GM19324 (cell line): ENCODE results near the gene TMUB1.
A peak's percentile ranks its signal among the peaks of the same experiment; 100 is the strongest.

Experiments
- ATAC-seq: cut with Tn5 transposase; IDR thresholded peaks from one replicate; pipeline ENCODE4 v1.9.1; 2021; ENCODE audit warnings: mild to moderate bottlenecking, moderate library complexity; ENCODE audit not compliant: unreplicated experiment, low FRiP score

TMUB1 gene

DNA sequence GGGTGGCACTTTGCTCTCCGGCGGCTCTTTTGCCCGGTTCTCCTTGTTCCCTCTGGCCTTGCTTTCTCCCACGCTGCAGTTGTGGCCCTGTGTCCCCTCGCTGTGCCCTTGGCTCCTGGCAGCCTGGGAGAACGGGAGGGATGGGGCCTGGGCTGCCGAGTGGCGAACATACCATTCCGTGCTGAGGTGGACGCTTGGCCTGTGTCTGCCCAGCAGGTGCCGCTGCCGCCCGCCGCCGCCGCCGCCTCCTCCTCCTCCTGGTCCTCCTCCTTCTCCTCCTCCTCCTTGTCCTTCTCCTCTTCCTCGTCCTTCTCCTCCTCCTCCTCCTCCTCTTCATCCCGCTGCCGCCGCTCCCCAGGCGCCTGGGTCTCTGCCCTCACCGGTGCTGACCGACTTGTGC, 39.0 kb upstream of the TMUB1 start:
- ATAC-seq, result no peak

DNA sequence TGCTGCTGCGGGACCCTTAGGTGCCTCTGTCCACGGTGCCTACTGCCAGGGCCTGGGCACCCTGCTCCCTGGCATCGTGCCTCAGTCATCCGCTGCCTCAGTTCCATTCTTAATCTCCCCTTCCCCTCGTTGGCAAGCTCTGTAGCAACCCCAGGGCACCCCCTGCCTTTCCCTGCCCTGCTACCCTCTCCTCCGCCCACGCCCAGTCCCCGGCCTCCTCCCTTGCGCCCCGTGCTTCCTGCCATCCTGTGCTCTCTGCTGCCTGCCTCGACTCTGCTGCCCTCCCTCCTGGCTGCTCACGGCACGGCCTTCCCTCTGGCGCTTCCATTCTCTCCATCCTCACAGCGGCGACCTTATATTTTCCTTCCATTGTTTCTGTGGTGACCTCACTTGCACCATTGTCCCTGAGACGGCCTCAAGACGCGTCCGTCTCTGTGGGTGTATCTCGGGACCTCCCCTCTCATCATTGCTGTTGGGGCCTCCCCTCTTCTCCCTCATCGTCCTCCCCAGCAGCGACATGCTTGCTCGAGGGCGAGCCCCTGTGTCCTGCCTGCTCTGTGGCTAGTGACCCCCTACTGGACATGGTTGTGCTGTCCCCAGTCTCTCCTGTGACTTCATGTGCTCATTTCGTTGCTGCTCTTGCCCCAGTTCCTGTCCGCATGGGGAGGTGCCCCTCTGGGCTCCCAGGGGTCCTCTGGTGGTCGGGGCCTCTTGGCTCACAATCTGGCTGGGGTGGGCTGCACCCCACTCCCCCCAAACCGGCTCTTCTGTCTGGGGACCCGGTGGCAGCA, 38.3 kb upstream of the TMUB1 start:
- ATAC-seq, result no peak

DNA sequence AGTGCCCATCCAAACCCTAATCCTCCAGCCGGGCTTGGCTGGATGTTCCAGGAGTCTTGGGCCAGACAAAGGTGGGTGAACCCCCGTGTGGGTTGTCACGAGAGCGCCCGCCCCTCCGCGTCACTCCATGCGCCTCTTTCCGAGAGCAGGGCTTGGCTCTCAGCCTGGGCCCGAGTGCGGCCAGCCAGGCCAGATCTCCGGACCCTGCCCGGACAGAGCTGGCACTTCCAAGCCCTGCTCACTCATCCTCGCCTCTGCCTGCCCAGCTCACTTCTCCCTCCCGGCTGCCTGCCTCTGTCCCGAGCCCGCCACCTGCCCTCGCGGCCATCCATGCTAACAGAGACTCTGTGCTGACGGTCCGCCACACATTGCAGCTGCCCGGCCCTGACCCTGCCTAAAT, 37.6 kb upstream of the TMUB1 start:
- no peak for ATAC-seq

DNA sequence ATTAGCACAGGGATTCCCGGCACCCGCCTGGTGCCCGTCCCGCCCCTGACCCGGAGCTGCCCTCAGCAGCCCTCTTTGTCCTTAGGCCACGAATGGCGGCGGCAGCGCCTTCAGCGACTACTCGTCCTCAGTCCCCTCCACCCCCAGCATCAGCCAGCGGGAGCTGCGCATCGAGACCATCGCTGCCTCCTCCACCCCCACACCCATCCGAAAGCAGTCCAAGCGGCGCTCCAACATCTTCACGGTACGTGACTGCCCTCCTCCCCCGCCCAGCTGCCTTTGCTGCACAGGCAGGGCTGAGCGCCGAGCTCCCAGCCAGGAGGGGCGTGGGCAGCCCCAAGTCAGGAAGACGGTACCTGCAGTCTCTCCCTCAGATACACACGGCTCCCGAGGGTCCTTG, 36.6 kb upstream of the TMUB1 start:
- ATAC-seq, result no peak

DNA sequence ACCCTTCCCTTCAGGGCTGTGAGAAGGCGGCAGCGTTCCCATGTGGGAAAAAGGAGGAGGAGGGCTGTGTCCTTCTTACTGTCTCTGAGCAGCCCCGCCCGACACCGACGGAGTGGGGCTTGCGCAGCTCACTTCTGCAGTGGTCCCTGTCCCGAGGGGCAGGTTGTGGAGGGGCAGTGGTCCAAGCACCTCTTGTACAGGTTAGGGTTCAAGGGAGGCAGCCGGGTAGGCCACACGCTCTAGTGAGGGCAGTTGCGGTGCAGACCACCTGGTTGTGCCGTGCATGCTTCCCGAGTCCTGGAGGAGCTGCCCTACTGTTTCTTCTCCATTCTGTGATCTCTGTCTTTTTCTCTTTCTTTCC, 35.7 kb upstream of the TMUB1 start:
- no peak for ATAC-seq

DNA sequence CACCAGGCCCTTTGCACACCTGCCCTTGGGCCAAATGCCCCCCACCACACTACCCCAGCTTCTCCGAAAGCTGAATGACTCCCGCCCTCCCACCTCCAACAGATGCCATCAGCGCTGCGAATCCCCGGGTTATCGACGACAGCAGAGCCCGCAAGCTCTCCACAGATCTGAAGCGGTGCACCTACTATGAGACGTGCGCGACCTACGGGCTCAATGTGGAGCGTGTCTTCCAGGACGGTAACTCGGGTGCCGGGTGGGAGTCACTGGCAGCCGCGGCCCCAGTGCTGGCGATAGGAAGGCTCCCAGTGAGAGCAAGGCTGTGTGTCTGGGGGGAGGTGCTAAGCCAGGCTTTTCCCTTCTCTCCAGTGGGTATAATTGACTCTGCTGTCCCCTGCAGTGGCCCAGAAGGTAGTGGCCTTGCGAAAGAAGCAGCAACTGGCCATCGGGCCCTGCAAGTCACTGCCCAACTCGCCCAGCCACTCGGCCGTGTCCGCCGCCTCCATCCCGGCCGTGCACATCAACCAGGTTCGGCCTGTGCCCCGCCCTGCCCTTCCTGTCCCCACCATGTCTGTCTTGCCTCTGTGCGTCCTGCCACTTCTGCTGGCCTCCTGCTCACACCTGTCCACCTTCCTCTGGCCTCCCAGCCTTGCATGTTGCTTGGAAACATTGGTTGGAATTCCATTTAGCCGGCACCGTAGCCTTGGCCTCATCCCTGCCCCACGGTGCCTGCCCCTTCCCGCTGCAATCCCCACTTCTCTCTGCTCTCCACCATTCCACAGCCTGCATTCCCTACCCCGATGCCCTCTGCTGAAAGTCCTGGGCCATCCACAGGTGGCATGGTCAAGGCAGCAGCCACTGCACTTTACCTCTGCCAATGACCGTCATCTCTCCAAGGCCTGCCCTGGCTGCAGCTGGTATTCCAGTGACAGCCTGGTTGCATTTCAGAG, 35.1 kb upstream of the TMUB1 start:
- no peak for ATAC-seq

DNA sequence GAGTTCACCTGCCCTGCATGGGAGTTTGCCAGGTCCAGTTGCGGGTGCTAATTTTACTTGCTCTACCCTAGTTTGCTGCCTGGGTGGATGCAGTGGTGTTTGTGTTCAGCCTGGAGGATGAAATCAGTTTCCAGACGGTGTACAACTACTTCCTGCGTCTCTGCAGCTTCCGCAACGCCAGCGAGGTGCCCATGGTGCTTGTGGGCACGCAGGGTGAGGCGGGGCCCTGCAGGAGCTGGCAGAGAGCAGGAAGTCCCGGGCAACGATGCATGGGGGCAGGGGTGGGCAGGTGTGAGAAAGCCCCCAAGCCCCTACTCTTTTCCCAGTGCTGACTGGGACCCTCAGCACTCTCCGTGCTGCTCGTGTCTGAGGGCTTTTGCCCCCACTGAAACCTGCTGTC, 34.3 kb upstream of the TMUB1 start:
- no peak for ATAC-seq

DNA sequence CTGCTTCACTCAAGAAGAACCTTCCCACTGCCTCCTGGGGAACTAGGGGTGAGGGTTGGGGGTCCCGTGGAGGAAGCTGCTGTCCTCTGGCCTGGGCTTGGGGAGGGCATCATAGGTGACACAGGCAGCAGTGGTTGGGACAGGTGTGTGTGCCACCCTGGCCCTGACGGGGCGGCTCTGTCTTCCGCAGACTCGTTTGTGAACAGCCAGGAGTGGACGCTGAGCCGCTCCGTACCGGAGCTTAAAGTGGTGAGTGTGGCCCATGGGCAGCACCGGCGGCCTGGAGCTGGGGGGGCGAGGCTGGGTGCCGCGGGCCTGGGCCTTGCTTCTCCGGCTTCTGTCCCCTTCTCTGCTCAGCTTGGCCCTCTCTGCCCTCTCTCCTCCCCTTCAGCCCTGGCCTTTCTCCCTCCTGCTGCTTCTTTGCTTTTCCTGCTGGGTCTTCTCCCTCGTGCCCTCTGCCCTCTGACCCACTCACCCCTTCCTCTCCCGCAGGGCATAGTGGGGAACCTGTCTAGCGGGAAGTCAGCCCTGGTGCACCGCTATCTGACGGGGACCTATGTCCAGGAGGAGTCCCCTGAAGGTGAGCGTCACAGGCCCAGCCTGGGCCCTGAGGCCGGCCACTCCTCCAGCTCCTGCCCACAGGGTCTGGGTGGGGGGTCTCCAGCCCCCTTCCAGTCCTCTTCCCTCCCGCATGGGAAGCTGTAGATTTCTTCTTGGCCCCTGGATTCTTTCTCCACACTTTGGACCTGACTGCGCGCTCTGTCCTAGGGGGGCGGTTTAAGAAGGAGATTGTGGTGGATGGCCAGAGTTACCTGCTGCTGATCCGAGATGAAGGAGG, 33.5 kb upstream of the TMUB1 start:
- ATAC-seq, result no peak

DNA sequence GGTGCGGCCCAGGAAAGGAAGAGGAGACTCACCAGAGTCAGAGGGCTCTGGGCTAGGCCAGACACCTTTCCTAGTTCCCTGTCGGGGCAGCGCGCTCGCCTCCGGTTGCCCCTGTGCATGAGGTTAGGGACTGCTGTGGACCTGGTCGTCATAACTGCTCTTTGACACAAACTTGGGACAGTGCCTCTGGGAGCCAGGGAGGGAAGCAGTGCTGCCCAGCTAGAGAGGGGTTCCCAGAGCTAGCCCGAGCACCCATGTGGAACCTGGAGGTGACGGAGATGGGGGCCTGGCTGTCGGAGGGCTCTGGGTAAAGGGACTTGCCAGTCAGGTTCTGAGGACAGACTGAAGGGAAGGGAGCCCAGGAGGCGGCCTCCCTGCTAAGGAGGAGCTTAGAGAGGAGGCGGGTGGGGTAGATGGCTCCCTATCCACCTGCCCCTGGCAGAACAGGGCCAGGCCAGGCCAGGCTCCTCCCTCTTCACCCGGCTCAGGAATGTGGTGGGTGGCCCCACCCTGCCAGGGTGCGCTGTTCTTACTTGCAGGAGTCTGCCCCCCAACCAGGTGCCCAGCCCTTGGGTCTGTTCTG, 32.6 kb upstream of the TMUB1 start:
- no peak for ATAC-seq

DNA sequence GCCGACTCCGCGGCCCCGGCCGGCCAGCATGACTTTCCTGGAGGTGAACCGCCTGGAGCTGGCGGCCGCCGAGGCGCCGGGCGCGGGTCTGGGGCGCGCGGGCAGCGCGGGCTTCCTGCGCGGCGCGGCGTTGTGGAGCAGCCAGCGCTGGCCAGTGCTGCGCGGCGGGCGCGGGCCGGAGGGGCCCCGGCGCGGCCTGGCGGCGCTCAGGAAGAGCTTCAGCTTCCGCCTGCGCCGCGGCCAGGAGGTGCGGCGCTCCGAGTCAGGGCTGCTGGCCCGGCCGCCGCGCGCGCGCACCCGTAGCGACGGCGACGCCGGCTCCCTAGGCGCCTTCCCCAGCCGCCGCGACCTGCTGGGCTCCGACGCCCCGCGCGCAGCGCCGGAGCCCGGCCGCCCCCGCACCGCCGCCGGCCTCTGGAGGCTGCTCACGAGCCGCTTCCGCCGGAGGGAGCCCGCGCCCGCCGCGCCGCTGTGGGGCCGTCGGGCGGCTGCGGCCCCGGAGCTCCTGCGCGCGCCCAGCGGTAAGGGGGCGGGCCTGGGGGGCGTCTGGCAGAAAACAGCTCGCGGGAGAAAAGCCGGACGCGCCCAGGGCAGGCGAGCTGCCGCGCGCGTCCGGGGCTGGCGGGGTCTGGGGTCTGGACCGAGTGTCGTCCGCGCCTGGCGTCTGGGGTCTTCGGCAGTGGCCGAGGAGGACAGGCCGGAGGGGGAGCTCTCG, 32.0 kb upstream of the TMUB1 start:
- no peak for ATAC-seq

DNA sequence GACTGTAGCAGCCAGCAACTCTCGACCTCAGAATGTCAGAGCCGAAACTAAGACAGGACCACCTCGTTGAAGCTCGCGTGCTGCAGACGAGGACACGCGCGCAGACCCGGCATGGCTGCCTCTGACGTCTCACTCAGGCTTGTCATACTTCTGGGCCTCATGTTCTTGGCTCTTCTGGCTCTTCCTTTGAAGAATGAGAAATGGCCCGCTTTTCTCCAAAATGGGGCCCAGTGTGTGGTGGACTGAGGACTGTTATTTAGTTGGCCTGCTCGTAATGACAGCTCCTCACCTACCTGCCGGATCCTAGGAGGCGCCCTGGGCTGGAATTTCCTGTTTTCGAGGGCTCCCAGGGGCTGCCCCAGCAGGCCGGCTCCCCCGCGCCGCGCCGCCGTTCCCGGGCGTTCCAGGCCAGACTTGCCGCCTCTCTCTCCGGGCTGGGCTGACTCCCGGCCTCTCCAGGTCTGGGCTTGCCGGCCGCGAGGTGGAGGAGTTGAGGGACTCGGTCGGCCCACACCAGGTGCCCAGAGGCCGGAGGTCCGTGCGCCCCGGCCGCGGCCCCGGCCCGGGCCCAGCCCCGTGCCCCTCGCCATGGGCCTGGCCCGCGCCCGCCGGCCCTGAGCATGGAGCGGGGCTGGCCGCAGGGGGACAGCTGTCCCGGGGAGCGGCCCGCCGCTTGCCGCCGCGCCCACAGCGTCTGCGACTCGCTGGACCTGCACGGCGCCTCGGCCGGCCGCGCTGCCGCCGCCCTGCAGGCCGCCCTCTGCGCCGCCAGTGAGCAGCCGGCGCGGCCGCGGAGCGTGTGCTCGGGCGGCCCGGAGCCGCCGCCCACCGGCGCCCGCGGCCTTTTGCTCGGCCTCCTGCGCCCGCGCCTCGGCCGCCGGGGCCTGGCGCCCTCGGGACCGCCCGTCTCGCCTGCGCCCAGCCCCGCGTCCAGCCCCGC, 31.1 kb upstream of the TMUB1 start:
- ATAC-seq, result no peak

DNA sequence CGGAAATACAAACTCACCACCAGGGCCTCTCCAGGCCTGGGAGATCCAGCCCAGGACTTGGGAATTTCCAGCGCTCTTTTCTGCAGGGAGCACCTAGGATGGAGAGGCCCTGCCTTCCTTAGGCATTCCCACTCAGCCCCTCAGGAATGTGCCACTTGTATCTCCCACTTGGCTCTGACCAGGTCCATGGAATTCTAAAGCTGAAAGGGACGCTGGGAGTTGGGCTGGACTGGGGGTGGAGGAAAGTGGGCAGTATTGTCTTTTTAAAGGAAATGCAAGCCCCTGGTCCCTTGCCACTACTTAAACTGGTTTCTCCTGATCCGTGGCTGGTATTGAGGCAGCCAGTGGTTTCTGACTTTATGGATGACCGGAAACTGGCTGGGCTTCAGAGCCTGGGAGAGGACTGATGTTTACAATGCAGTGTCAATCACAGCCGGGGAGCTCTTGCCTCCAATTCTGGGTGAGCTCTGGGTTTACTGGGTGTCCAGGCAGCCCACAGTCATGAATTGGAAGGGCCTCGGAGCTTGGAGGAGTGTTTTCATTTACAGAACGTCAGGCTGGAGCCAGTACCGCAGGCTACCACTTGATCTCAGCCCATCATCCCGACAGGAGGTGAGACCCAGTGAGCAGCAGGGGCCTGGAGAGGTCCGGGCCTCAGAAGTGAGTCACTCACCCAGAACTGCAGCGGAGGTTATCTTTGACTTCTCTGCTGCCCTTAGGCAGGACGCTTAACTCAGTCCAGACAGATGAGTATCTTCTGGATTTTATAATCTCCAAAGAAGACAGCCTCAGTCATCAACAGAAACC, 30.3 kb upstream of the TMUB1 start:
- no peak for ATAC-seq

DNA sequence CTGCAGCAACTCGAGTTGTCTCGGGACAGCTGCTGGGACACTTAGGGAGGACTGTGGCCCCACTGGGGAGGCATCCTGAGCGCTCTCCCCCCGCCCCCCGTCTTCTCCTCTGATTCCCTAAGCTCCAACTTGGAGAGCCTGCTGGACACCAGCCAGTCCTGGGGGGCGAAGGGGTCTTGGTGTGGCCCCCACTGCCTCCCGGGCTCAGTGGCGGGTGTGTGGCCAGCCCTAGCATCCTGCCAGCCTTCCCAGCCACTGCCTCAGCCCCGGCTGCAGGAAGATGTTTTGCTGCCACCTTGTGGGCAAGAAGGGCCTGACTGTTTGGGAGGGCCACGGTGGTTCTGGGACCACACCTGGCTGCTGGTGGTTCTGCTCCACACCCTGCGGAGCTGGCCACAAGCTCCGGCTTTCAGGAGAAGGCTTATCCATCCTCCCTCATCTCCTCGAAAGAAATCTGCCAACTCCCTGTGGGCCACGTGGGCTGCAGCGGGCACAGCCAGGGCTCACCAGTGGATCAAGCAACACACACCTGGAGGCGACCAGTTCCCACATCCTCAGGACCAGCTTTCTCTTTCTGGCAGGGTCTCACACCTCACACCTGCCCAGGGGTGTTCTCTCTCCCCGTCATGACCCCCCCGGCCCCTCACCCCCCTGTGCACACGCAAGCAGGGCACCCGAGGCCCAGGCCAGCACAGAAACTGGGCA, 27.8 kb upstream of the TMUB1 start:
- peak; percentile 73 for ATAC-seq

DNA sequence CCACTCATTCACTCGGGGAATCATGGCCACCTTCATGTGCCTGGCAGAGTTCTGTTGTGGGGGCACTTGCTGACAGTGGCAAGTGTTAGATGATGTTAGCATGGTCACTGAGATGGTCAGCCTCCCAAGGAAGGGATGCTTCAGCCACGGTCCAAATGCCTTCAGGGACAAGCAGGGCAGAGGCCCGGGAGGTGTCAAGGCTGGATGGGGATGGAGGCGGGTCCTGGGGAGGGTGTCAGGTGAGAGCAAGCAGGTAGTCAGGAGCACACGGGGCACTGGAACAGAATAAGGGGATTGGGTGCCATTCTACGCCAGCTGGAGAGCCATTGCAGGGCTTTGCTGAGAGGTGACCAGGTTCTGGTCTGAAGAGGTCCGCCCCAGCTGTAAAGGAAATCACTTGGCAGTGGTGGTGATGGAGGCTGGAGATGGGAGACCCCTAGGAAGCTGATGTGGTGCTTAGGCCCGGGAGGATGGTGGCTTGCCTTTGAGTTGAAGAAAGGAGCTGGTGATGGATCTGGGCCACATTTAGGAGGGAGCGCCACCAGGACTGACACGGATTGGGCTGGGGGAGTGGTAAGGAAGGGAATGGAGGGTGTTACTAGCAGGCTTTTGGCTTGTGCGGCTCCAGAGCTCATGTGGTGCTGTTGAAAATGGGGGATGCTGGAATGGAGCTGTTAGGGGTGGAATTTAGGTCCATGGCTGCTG, 27.1 kb upstream of the TMUB1 start:
- no peak for ATAC-seq

DNA sequence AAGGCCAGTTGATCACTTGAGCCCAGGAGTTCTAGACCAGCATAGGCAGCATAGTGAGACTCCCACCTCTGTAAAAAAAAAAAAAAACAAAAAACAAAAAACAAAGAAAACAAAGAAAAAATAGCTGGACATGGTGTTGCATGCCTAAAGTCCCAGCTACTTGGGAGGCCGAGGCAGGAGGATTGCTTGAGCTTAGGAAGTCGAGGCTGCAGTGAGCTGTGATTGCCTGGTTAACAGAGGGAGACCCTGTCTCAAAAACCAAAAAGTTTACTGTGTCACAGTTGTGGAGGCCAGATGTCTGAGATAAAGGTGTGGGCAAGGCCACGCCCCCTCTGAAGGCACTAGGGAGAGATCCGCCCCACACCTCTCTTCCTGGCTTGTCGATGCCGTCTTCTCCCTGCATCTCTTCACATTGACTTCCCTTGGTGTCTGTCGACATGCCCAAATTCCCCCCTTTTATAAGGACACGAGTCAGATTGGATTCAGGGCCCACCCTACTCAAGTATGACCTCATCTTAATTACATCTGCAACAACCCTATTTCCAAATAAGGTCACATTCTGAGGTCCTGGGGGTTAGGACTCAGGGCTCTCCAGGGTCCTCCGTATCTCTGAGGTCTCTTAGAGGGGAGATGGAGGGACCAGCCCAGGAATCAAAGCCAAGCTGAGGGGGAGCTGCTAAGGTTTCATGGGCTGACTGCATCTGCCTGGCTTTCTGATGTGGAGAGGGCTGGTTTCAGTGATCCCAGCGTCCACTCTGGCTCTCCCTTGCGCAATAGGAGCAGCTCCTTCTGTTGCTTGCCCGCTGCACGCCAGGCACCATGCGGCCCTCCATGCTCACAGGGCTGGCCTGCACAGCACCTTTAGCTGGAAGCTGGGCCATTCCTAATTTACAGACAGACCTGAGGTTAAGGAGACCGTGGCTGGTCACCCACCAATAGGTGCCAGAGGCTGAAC, 26.1 kb upstream of the TMUB1 start:
- ATAC-seq, result no peak

DNA sequence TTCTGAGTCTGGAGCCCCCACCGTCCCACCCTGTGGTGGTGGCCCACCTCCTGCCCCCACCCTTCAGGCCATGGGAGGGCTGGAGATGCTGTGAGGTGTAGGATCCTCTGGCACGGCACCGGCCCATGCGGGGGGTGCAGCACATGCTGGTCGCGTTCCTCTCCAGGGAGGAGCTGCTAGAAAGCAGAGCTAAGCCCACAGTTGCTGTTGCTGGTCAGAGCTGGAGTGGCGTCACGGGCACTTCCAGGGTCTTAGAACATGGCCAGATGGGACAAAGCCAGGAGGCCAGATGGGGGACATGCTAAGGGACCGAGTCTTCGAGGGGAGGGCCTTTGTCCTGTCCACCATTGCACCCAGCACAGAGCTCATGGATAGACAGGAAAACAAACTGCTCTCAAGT, 24.6 kb upstream of the TMUB1 start:
- ATAC-seq, result no peak
